ENCODE measurements around the gene THBS3. TPM values are rescaled to one million over a fixed set of nuclear protein-coding genes. Genes with fewer than 3 reads are reported as not detected.
"Not testable (repeated sequence)": the region's sequence is repeated elsewhere in the genome, so short reads cannot be mapped to it uniquely, and the experiment has no call there.

THBS3 gene
- total RNA-seq, 2 experiments from 2014 or later = 13.4 to 15.0 TPM

- H3K4me1 Mint-ChIP-seq (ENCODE audit: low read depth); H3K9me3 Mint-ChIP-seq (ENCODE audit: insufficient read depth); DNase-seq; H3K27ac Mint-ChIP-seq; H3K27me3 Mint-ChIP-seq (ENCODE audit: low read depth); ATAC-seq; H3K4me3 Mint-ChIP-seq; H3K36me3 Mint-ChIP-seq (ENCODE audit: low read depth): not testable (repeated sequence)
- POLR2A ChIA-PET = interaction anchor here (0.8 kb wide), 1 partner anchor 10 kb away, joined by 3 read pairs; the partner anchor contains the start of gene KRTCAP2
- CTCF ChIA-PET = interaction anchor here (1.1 to 1.9 kb wide), 3 partner anchors 10 to 77 kb away, joined by 5 to 12 read pairs (median 6); partner anchors contain the start of gene KRTCAP2
Observed at GRCh38 chr1:155162631-155163030, 45.1 kb downstream of the THBS3 start.

GRCh38 chr1:155160128-155160527, 47.6 kb downstream of the THBS3 start:
- Mint-ChIP-seq H3K9me3 (ENCODE audit: insufficient read depth) (no peaks in the 10 kb centered on the region), H3K27ac (no peak overlapping the region), H3K36me3 (ENCODE audit: low read depth) (no peaks in the 10 kb centered on the region), H3K4me1 (ENCODE audit: low read depth) (no peaks in the 10 kb centered on the region), H3K4me3 (no peak overlapping the region), H3K27me3 (ENCODE audit: low read depth) (peaks cover 10% of the 10 kb centered on the region)
- CTCF ChIA-PET = interaction anchor here (1.4 kb wide), 1 partner anchor 69 kb away, joined by 3 read pairs; no protein-coding TSS in a partner anchor
- DNase-seq (no peak), ATAC-seq (no peak)
- POLR2A ChIA-PET = no interaction called here

- CTCF ChIA-PET = interaction anchor here (1.4 kb wide), 1 partner anchor 68 kb away, joined by 3 read pairs; no protein-coding TSS in a partner anchor
- ATAC-seq = no peak
- H3K4me1 Mint-ChIP-seq (ENCODE audit: low read depth) = no peaks in the 10 kb centered on the region
- H3K36me3 Mint-ChIP-seq (ENCODE audit: low read depth) = no peaks in the 10 kb centered on the region
- POLR2A ChIA-PET = no interaction called here
- H3K27me3 Mint-ChIP-seq (ENCODE audit: low read depth) = peaks cover 14% of the 10 kb centered on the region
- no peak overlapping the region for H3K4me3 Mint-ChIP-seq
- no peaks in the 10 kb centered on the region for H3K9me3 Mint-ChIP-seq (ENCODE audit: insufficient read depth)
- DNase-seq = no peak
- no peak overlapping the region for H3K27ac Mint-ChIP-seq
Observed at GRCh38 chr1:155158991-155159390, 48.7 kb downstream of the THBS3 start.

GRCh38 chr1:155155996-155156643, 51.6 kb downstream of the THBS3 start:
- CTCF ChIA-PET = interaction anchor here (1.3 to 1.5 kb wide), 4 partner anchors 10 to 65 kb away, joined by 3 to 4 read pairs (median 4); no protein-coding TSS in a partner anchor
- POLR2A ChIA-PET; H3K4me3 Mint-ChIP-seq; H3K27ac Mint-ChIP-seq; ATAC-seq; H3K9me3 Mint-ChIP-seq (ENCODE audit: insufficient read depth); H3K4me1 Mint-ChIP-seq (ENCODE audit: low read depth); DNase-seq; H3K36me3 Mint-ChIP-seq (ENCODE audit: low read depth): not testable (repeated sequence)
- peaks cover 20% of the 10 kb centered on the region for H3K27me3 Mint-ChIP-seq (ENCODE audit: low read depth)

Other genes starting within 250 kb of the THBS3 start
- 10 to 100 TPM; 40.2 to 43.9 TPM for gene PYGO2, start 246.1 kb downstream of the THBS3 start, total RNA-seq
- gene SHC1, start 237.2 kb downstream of the THBS3 start, total RNA-seq = 10 to 100 TPM; 69.6 to 72.4 TPM
- gene CKS1B, start 233.2 kb downstream of the THBS3 start, total RNA-seq = 100 to 1,000 TPM; 151 to 153 TPM
- 10 to 100 TPM; 39.8 to 45.2 TPM for gene FLAD1, start 224.6 kb downstream of the THBS3 start, total RNA-seq
- gene LENEP, start 214.3 kb downstream of the THBS3 start, total RNA-seq = 1 to 10 TPM in 1 of 2 experiments, under 1 TPM in 1; 0.91 to 1.1 TPM
- gene ZBTB7B, start 205.1 kb downstream of the THBS3 start, total RNA-seq = 10 to 100 TPM; 35.5 to 42.5 TPM
- gene DCST2, start 174.1 kb downstream of the THBS3 start, total RNA-seq = under 1 TPM; 0.24 to 0.37 TPM
- gene DCST1, start 174.1 kb downstream of the THBS3 start, total RNA-seq = not detected
- 10 to 100 TPM; 29.7 to 29.8 TPM for gene ADAM15, start 156.6 kb downstream of the THBS3 start, total RNA-seq
- 1 to 10 TPM; 7.8 to 9.7 TPM for gene EFNA4, start 144.2 kb downstream of the THBS3 start, total RNA-seq
- gene EFNA3, start 129.1 kb downstream of the THBS3 start, total RNA-seq = 1 to 10 TPM; 3.8 to 5.5 TPM
- gene EFNA1, start 80.0 kb downstream of the THBS3 start, total RNA-seq = not detected
- gene SLC50A1, start 72.0 kb downstream of the THBS3 start, total RNA-seq = 10 to 100 TPM; 37.5 to 38.9 TPM
- gene DPM3, start 67.4 kb downstream of the THBS3 start, total RNA-seq = 10 to 100 TPM; 53.2 to 57.7 TPM
- 100 to 1,000 TPM; 170 to 190 TPM for gene KRTCAP2, start 34.6 kb downstream of the THBS3 start, total RNA-seq
- gene TRIM46, start 34.0 kb downstream of the THBS3 start, total RNA-seq = 10 to 100 TPM; 14.6 TPM
- gene MTX1, start 798 bp upstream of the THBS3 start, total RNA-seq = 10 to 100 TPM; 43.0 to 46.3 TPM
- 10 to 100 TPM; 29.3 to 29.7 TPM for gene ENTREP3, start 47.6 kb upstream of the THBS3 start, total RNA-seq
- gene SCAMP3, start 54.5 kb upstream of the THBS3 start, total RNA-seq = 10 to 100 TPM; 77.9 to 84.2 TPM
- gene CLK2, start 65.6 kb upstream of the THBS3 start, total RNA-seq = 100 to 1,000 TPM; 101 to 104 TPM
- 1 to 10 TPM; 4.9 to 5.1 TPM for gene HCN3, start 69.6 kb upstream of the THBS3 start, total RNA-seq
- not detected for gene PKLR, start 93.5 kb upstream of the THBS3 start, total RNA-seq
- 100 to 1,000 TPM; 270 to 271 TPM for gene FDPS, start 101.0 kb upstream of the THBS3 start, total RNA-seq
- 10 to 100 TPM; 33.7 to 35.1 TPM for gene RUSC1, start 113.0 kb upstream of the THBS3 start, total RNA-seq